Neural cell (in vitro differentiated cells): ENCODE measurements around the gene SPATA45. TPM values are rescaled to one million over a fixed set of nuclear protein-coding genes. Genes with fewer than 3 reads are reported as not detected.

Experiments used
- H2AFZ ChIP-seq: fragments of 200-600, 300-800 bp; sonication (generic), shearing (Covaris generic); 2 replicates; pipeline ENCODE4 v1.6.0; 2014; ENCODE audit warnings: low read depth, mild to moderate bottlenecking, antibody characterized with exemption, low read length, moderate library complexity
- H3F3A ChIP-seq: fragments of 200-600 bp; shearing (Covaris generic); 2 replicates; pipeline ENCODE4 v1.6.1; 2016; ENCODE audit warnings: mild to moderate bottlenecking, moderate library complexity, mixed read lengths, antibody characterized with exemption, low read length; ENCODE audit not compliant: insufficient read depth, poor library complexity, severe bottlenecking
- H3K27ac ChIP-seq: fragments of 200-600, 300-800 bp; sonication (generic), shearing (Covaris generic); 2 replicates; pipeline ENCODE4 v1.5.1; 2014; ENCODE audit warnings: mild to moderate bottlenecking, low read length, moderate library complexity
- H3K27me3 ChIP-seq: fragments of 300-800, 200-600 bp; sonication (generic), shearing (Covaris generic); 2 replicates; pipeline ENCODE4 v1.6.0; 2014; ENCODE audit warnings: mild to moderate bottlenecking, low read depth, low read length, moderate library complexity; ENCODE audit not compliant: insufficient read depth
- H3K36me3 ChIP-seq: fragments of 300-800, 200-600 bp; sonication (generic), shearing (Covaris generic); 2 replicates; pipeline ENCODE4 v1.5.1; 2014; ENCODE audit warnings: mild to moderate bottlenecking, antibody characterized with exemption, low read length, moderate library complexity; ENCODE audit not compliant: insufficient read depth
- H3K4me2 ChIP-seq: fragments of 300-800, 200-600 bp; sonication (generic), shearing (Covaris generic); 2 replicates; pipeline ENCODE4 v1.6.0; 2014; ENCODE audit warnings: mild to moderate bottlenecking, low read length
- H3K4me3 ChIP-seq: fragments of 300-800, 200-600 bp; sonication (generic), shearing (Covaris generic); 2 replicates; pipeline ENCODE4 v1.5.1; 2014; ENCODE audit warnings: mild to moderate bottlenecking, low read length, moderate library complexity
- H3K79me2 ChIP-seq: fragments of 200-600 bp; shearing (Covaris generic); replicated peaks from 2 replicates; pipeline ENCODE4 v1.6.0; 2014; ENCODE audit warnings: mild to moderate bottlenecking, low read length, moderate library complexity; ENCODE audit not compliant: insufficient read depth
- H3K9ac ChIP-seq: fragments of 300-800, 200-600 bp; sonication (generic), shearing (Covaris generic); 2 replicates; pipeline ENCODE4 v1.6.1; 2016; ENCODE audit warnings: mild to moderate bottlenecking, low read length, mixed read lengths
- H3K9me2 ChIP-seq: fragments of 200-600 bp; shearing (Covaris generic); 2 replicates; pipeline ENCODE4 v1.6.1; 2016; ENCODE audit warnings: mild to moderate bottlenecking, low read length, mixed read lengths; ENCODE audit not compliant: insufficient read depth
- H3K9me3 ChIP-seq: fragments of 200-600, 300-800 bp; sonication (generic), shearing (Covaris generic); 2 replicates; pipeline ENCODE4 v1.6.1; 2016; ENCODE audit warnings: mild to moderate bottlenecking, mixed run types, low read length, moderate library complexity, mixed read lengths
- H4K20me1 ChIP-seq: fragments of 200-600 bp; shearing (Covaris generic); 2 replicates; pipeline ENCODE4 v1.6.1; 2016; ENCODE audit warnings: mild to moderate bottlenecking, mixed run types; ENCODE audit not compliant: insufficient read depth
- EP300 ChIP-seq: fragments of 450-650 bp; conservative IDR thresholded peaks from 2 replicates; pipeline ENCODE4 v1.6.1; 2014; ENCODE audit warnings: antibody characterized with exemption, mild to moderate bottlenecking, moderate library complexity; ENCODE audit not compliant: poor library complexity, severe bottlenecking
- EZH2 ChIP-seq: fragments of 200-600, 300-800 bp; shearing (Covaris generic), sonication (generic); IDR thresholded peaks from 2 replicates; pipeline ENCODE4 v1.6.1; 2014; ENCODE audit warnings: antibody characterized with exemption, low read length, borderline replicate concordance, mild to moderate bottlenecking; ENCODE audit not compliant: insufficient read depth, poor library complexity, severe bottlenecking
- MXI1 ChIP-seq: fragments of 450-650 bp; conservative IDR thresholded peaks from 2 replicates; pipeline ENCODE4 v1.6.1; 2014; ENCODE audit warnings: antibody characterized with exemption, mild to moderate bottlenecking; ENCODE audit not compliant: poor library complexity, severe bottlenecking
- POLR2AphosphoS5 ChIP-seq: IDR thresholded peaks from 2 replicates; pipeline ENCODE4 v1.6.1; 2012
- RAD21 ChIP-seq: fragments of 450-650 bp; conservative IDR thresholded peaks from 2 replicates; pipeline ENCODE4 v1.6.1; 2014; ENCODE audit warnings: antibody characterized with exemption, mild to moderate bottlenecking, moderate library complexity
- SMC3 ChIP-seq: fragments of 450-650 bp; conservative IDR thresholded peaks from 2 replicates; pipeline ENCODE4 v1.6.1; 2014; ENCODE audit warnings: antibody characterized with exemption, mild to moderate bottlenecking, moderate library complexity; ENCODE audit not compliant: poor library complexity
- TAF1 ChIP-seq: IDR thresholded peaks from 2 replicates; pipeline ENCODE4 v1.6.1; 2012; ENCODE audit warnings: low read depth
- polyA plus RNA-seq: library from polyadenylated mRNA; depleted of rRNA; stranded (reverse); fragments of >200 nt; gene quantifications from 2 replicates; pipeline ENCODE4 v1.2.3, GENCODE V29; 2014
- TF ChIP-seq, protein P1 (sequence below): IDR thresholded peaks from 2 replicates; pipeline ENCODE4 v1.6.1; 2012; ENCODE audit warnings: borderline replicate concordance
- TF ChIP-seq, protein P2 (sequence below): fragments of 450-650 bp; IDR thresholded peaks from 2 replicates; pipeline ENCODE4 v1.5.1; 2014; ENCODE audit warnings: antibody characterized with exemption, mild to moderate bottlenecking, moderate library complexity; ENCODE audit not compliant: poor library complexity, severe bottlenecking

Gene SPATA45
- polyA plus RNA-seq, 1 donor from 2014 or later: not detected

DNA sequence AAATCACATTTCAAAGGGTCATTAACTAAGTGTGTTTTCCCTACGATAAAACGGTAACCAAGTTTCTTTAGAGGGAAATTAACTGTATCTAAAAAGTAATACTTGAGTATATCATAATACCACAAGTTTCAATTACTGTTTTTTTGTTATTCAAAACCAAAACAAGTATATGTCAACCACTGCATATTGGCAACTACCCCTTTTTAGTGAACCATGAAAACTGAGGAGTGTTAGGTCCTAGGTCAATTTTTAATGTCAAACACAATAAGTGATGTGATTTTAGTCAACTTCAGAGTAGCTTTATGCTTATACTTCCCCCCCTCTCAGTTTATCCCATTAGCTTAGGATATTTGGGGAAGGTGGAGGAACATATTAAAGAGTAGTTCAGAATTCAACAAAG is 66.2 kb downstream of the SPATA45 start:
- TF ChIP-seq SMC3 (no peak), RAD21 (no peak), EP300 (no peak), TAF1 (no peak), EZH2 (no peak), MXI1 (no peak), POLR2AphosphoS5 (no peak)
- TF ChIP-seq, protein P1, sequence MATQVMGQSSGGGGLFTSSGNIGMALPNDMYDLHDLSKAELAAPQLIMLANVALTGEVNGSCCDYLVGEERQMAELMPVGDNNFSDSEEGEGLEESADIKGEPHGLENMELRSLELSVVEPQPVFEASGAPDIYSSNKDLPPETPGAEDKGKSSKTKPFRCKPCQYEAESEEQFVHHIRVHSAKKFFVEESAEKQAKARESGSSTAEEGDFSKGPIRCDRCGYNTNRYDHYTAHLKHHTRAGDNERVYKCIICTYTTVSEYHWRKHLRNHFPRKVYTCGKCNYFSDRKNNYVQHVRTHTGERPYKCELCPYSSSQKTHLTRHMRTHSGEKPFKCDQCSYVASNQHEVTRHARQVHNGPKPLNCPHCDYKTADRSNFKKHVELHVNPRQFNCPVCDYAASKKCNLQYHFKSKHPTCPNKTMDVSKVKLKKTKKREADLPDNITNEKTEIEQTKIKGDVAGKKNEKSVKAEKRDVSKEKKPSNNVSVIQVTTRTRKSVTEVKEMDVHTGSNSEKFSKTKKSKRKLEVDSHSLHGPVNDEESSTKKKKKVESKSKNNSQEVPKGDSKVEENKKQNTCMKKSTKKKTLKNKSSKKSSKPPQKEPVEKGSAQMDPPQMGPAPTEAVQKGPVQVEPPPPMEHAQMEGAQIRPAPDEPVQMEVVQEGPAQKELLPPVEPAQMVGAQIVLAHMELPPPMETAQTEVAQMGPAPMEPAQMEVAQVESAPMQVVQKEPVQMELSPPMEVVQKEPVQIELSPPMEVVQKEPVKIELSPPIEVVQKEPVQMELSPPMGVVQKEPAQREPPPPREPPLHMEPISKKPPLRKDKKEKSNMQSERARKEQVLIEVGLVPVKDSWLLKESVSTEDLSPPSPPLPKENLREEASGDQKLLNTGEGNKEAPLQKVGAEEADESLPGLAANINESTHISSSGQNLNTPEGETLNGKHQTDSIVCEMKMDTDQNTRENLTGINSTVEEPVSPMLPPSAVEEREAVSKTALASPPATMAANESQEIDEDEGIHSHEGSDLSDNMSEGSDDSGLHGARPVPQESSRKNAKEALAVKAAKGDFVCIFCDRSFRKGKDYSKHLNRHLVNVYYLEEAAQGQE: no peak
- TF ChIP-seq, protein P2, sequence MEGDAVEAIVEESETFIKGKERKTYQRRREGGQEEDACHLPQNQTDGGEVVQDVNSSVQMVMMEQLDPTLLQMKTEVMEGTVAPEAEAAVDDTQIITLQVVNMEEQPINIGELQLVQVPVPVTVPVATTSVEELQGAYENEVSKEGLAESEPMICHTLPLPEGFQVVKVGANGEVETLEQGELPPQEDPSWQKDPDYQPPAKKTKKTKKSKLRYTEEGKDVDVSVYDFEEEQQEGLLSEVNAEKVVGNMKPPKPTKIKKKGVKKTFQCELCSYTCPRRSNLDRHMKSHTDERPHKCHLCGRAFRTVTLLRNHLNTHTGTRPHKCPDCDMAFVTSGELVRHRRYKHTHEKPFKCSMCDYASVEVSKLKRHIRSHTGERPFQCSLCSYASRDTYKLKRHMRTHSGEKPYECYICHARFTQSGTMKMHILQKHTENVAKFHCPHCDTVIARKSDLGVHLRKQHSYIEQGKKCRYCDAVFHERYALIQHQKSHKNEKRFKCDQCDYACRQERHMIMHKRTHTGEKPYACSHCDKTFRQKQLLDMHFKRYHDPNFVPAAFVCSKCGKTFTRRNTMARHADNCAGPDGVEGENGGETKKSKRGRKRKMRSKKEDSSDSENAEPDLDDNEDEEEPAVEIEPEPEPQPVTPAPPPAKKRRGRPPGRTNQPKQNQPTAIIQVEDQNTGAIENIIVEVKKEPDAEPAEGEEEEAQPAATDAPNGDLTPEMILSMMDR: no peak

DNA sequence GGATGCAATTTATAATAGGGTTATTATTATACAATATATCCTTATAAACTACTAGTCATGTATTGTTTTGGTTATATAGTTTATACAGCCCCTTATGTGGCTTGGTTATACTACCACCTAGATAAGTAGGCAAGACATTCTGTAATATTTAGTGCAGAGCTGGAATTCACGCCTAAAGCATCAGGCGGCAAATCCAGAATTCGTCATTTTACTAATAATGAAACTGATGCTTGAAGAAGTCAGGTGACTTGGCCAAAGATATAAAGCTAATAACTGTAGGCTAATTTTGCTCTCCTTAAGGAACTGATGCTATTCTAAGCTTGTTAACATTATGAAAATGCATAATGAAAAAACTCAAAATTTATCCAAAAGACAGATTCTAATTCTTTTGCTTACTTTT is 66.7 kb downstream of the SPATA45 start:
- Histone ChIP-seq H3K9ac (no peak overlapping the region), H2AFZ (no peak overlapping the region), H3K27ac (no peak overlapping the region), H3K79me2 (no peaks in the 10 kb centered on the region), H3K36me3 (peaks cover 2% of the 10 kb centered on the region), H3K9me2 (no peaks in the 10 kb centered on the region), H4K20me1 (no peaks in the 10 kb centered on the region), H3K9me3 (no peaks in the 10 kb centered on the region), H3F3A (no peaks in the 10 kb centered on the region), H3K4me2 (no peak overlapping the region), H3K27me3 (no peaks in the 10 kb centered on the region), H3K4me3 (no peak overlapping the region)
- TF ChIP-seq TAF1 (no peak), POLR2AphosphoS5 (no peak), EZH2 (no peak), EP300 (no peak), RAD21 (no peak), SMC3 (no peak), MXI1 (no peak)
- TF ChIP-seq, protein P2: no peak
- TF ChIP-seq, protein P1: no peak

More for the DNA sequence above, 66.2 kb downstream of the SPATA45 start:
- Histone ChIP-seq H3K27ac (no peak overlapping the region), H3K9ac (no peak overlapping the region), H3K4me2 (no peak overlapping the region), H4K20me1 (no peaks in the 10 kb centered on the region), H3K36me3 (peaks cover 4% of the 10 kb centered on the region), H3K27me3 (no peaks in the 10 kb centered on the region), H3F3A (no peaks in the 10 kb centered on the region), H2AFZ (no peak overlapping the region), H3K9me2 (no peaks in the 10 kb centered on the region), H3K9me3 (no peaks in the 10 kb centered on the region), H3K4me3 (no peak overlapping the region), H3K79me2 (no peaks in the 10 kb centered on the region)
